Activated naive CD8-positive, alpha-beta T cell treated with anti-CD3 and anti-CD28 coated beads, Interleukin-2, amount 50 U/mL, for 24 hours (primary cell): ENCODE results near the gene RGMB.
A peak's percentile ranks its signal among the peaks of the same experiment; 100 is the strongest.
"Not testable (repeated sequence)": the region's sequence is repeated elsewhere in the genome, so short reads cannot be mapped to it uniquely, and the experiment has no call there.

Experiments
- ATAC-seq: fragments of 150-1000 bp; cut with Tn5 transposase; one replicate; pipeline ENCODE4 v1.10.0; 2021
- DNase-seq: peaks from one replicate; pipeline ENCODE4 v3.0.0; 2021
- H3K27ac Mint-ChIP-seq: one replicate; pipeline ENCODE4 v1.8.0; 2021; ENCODE audit warnings: mild to moderate bottlenecking, mixed read lengths
- H3K27me3 Mint-ChIP-seq: one replicate; pipeline ENCODE4 v1.8.0; 2021; ENCODE audit warnings: mixed read lengths
- H3K36me3 Mint-ChIP-seq: one replicate; pipeline ENCODE4 v1.8.0; 2021; ENCODE audit warnings: low read depth, mixed read lengths
- H3K4me1 Mint-ChIP-seq: one replicate; pipeline ENCODE4 v1.8.0; 2021; ENCODE audit warnings: mixed read lengths
- H3K4me3 Mint-ChIP-seq: one replicate; pipeline ENCODE4 v1.8.0; 2021; ENCODE audit warnings: mild to moderate bottlenecking, moderate library complexity, mixed read lengths
- H3K9me3 Mint-ChIP-seq: one replicate; pipeline ENCODE4 v1.8.0; 2021; ENCODE audit warnings: mixed read lengths

The RGMB gene

GRCh38 chr5:98752801-98753200 lies 20.7 kb upstream of the RGMB start:
- not testable (repeated sequence) for ATAC-seq, H3K36me3 Mint-ChIP-seq, DNase-seq, H3K4me1 Mint-ChIP-seq, H3K9me3 Mint-ChIP-seq, H3K27me3 Mint-ChIP-seq, H3K4me3 Mint-ChIP-seq, H3K27ac Mint-ChIP-seq

- no peak for ATAC-seq
- peaks cover 9% of the 10 kb centered on the region for H3K27me3 Mint-ChIP-seq
- no peak for DNase-seq
- H3K4me1 Mint-ChIP-seq, result no peaks in the 10 kb centered on the region
- H3K36me3 Mint-ChIP-seq, result no peaks in the 10 kb centered on the region
- H3K9me3 Mint-ChIP-seq, result peaks cover 6% of the 10 kb centered on the region
- H3K4me3 Mint-ChIP-seq, result no peak overlapping the region
- H3K27ac Mint-ChIP-seq, result no peak overlapping the region
Observed at GRCh38 chr5:98753507-98753906, 20.0 kb upstream of the RGMB start.

- no peak overlapping the region for H3K27ac Mint-ChIP-seq
- H3K27me3 Mint-ChIP-seq, result peaks cover 10% of the 10 kb centered on the region
- H3K9me3 Mint-ChIP-seq, result peaks cover 6% of the 10 kb centered on the region
- ATAC-seq (no peak), DNase-seq (no peak)
- H3K36me3 Mint-ChIP-seq, result no peaks in the 10 kb centered on the region
- no peaks in the 10 kb centered on the region for H3K4me1 Mint-ChIP-seq
- H3K4me3 Mint-ChIP-seq, result no peak overlapping the region
Observed at GRCh38 chr5:98755406-98755805, 18.1 kb upstream of the RGMB start.

DNA sequence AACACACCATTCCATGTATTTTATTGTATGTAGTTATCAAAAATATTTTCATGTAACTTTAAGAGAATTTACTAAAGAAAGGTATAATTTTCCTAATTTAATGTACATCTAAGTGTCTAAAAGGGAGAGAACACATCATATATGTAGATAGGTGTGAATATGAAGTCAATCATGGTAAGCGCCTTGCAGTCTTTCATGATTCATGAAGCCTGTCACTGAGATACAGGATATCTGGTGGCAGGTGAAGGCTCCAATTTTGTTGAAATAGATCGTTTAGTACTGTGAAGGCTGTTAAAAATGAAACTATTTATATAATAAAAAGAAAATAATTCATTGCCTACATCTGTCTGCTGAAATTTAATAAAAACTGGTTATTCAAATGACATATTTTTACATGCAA lies 15.5 kb upstream of the RGMB start:
- peaks cover 6% of the 10 kb centered on the region for H3K9me3 Mint-ChIP-seq
- no peaks in the 10 kb centered on the region for H3K4me1 Mint-ChIP-seq
- ATAC-seq, result no peak
- H3K36me3 Mint-ChIP-seq, result no peaks in the 10 kb centered on the region
- H3K4me3 Mint-ChIP-seq, result no peak overlapping the region
- H3K27me3 Mint-ChIP-seq, result peaks cover 18% of the 10 kb centered on the region
- no peak for DNase-seq
- no peak overlapping the region for H3K27ac Mint-ChIP-seq

GRCh38 chr5:98763001-98763630 lies 10.3 kb upstream of the RGMB start:
- DNase-seq (no peak), ATAC-seq (no peak)
- no peaks in the 10 kb centered on the region for H3K9me3 Mint-ChIP-seq
- peaks cover 40% of the 10 kb centered on the region for H3K27me3 Mint-ChIP-seq
- no peak overlapping the region for H3K27ac Mint-ChIP-seq
- no peak overlapping the region for H3K4me3 Mint-ChIP-seq
- no peaks in the 10 kb centered on the region for H3K36me3 Mint-ChIP-seq
- H3K4me1 Mint-ChIP-seq, result peaks cover under 1% of the 10 kb centered on the region

DNA sequence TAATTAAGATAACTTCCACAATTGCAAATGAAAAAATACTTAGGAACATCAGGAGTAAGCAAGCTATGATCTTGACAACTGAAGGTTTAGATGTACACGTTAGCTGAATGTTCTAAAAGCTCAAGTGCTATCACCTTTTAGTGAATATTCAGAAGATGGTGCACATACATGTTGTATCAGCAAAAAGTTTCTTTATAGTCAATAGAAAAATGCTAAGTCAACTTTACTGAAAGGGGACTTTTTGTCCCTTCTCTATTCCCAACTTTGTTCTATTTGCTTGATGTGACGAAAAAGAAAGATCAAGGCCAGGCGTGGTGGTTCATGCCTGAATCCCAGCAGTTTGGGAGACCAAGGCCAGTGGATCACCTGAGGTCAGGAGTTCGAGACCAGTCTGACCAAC lies 7.6 kb upstream of the RGMB start:
- no peak overlapping the region for H3K27ac Mint-ChIP-seq
- no peaks in the 10 kb centered on the region for H3K36me3 Mint-ChIP-seq
- no peak overlapping the region for H3K4me3 Mint-ChIP-seq
- ATAC-seq (no peak), DNase-seq (no peak)
- H3K9me3 Mint-ChIP-seq, result no peaks in the 10 kb centered on the region
- H3K4me1 Mint-ChIP-seq, result peaks cover 16% of the 10 kb centered on the region
- H3K27me3 Mint-ChIP-seq, result peaks cover 48% of the 10 kb centered on the region

GRCh38 chr5:98767581-98767980 lies 5.9 kb upstream of the RGMB start:
- H3K4me1 Mint-ChIP-seq, result peaks cover 32% of the 10 kb centered on the region
- DNase-seq (no peak), ATAC-seq (no peak)
- no peaks in the 10 kb centered on the region for H3K36me3 Mint-ChIP-seq
- no peak overlapping the region for H3K4me3 Mint-ChIP-seq
- peaks cover 51% of the 10 kb centered on the region for H3K27me3 Mint-ChIP-seq
- H3K9me3 Mint-ChIP-seq, result no peaks in the 10 kb centered on the region
- H3K27ac Mint-ChIP-seq, result no peak overlapping the region

DNA sequence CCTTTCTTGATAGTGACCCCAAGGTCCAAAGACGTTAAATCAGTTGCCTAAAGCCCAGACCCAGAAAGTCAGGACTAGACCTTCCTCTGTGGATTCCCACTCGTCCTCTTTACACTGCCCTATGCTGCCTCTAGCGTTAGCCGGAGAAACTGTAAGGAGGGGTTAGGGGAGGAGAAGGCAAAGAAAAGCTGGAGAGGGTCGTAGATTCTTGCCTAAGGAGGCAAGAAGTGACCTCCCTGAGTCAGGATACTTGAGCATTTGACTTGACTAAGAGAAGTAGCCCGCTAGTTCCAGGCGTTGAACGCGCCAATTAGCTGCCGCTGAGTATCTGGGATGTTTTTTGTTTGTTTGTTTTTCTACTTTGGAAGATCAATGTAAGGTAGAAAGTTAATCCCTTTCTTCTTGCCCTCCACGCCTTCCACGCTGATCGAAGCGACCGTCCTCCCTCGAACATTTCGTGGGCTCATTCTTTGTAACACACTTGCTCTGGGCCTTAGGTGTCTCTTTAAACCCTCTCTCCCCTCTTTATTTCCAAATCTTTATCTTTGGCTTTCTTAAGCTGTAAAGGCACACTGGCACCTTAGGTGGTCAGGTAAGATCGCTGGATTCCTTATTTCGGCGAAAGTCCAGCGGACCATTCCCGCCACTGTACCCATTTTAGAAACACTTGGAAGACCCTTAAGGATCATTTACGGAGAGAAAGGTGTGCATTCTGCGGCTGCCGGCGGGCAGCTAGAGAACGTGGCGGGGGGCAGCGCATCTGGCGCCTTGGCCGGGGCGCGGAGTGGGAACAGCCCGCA lies 5.1 kb upstream of the RGMB start:
- peaks cover 40% of the 10 kb centered on the region for H3K4me1 Mint-ChIP-seq
- H3K27me3 Mint-ChIP-seq, result peaks cover 56% of the 10 kb centered on the region
- no peak overlapping the region for H3K27ac Mint-ChIP-seq
- no peaks in the 10 kb centered on the region for H3K9me3 Mint-ChIP-seq
- peak overlapping the region; percentile 96 for H3K4me3 Mint-ChIP-seq
- DNase-seq (peak; percentile 49), ATAC-seq (no peak)
- no peaks in the 10 kb centered on the region for H3K36me3 Mint-ChIP-seq

GRCh38 chr5:98768960-98769209 lies 4.6 kb upstream of the RGMB start:
- H3K36me3 Mint-ChIP-seq, result no peaks in the 10 kb centered on the region
- peak overlapping the region; percentile 96 for H3K4me3 Mint-ChIP-seq
- DNase-seq (no peak), ATAC-seq (no peak)
- H3K9me3 Mint-ChIP-seq, result no peaks in the 10 kb centered on the region
- no peak overlapping the region for H3K27ac Mint-ChIP-seq
- peaks cover 55% of the 10 kb centered on the region for H3K27me3 Mint-ChIP-seq
- peaks cover 40% of the 10 kb centered on the region for H3K4me1 Mint-ChIP-seq

GRCh38 chr5:98769210-98769958 lies 4.1 kb upstream of the RGMB start:
- Mint-ChIP-seq H3K9me3 (no peaks in the 10 kb centered on the region), H3K27me3 (peaks cover 53% of the 10 kb centered on the region)

DNA sequence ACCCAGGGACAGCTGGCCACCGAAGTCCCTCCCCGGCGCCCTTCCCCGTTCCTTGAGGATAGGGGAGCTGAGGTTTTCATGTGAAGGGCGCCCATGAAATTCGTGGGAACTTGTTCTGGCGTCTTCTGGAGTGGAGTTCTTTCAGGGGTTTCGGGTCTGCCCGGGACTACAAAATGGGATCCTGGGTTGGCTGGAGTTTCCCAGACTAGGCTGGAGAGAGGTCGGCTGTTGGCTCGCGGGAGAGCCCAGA lies 3.6 kb upstream of the RGMB start:
- H3K4me3 Mint-ChIP-seq, result peak overlapping the region; percentile 96
- peaks cover 47% of the 10 kb centered on the region for H3K4me1 Mint-ChIP-seq
- DNase-seq (no peak), ATAC-seq (no peak)
- no peak overlapping the region for H3K27ac Mint-ChIP-seq
- no peaks in the 10 kb centered on the region for H3K36me3 Mint-ChIP-seq
- H3K27me3 Mint-ChIP-seq, result peaks cover 50% of the 10 kb centered on the region
- H3K9me3 Mint-ChIP-seq, result no peaks in the 10 kb centered on the region

More at GRCh38 chr5:98769210-98769958, 4.1 kb upstream of the RGMB start:
- no peak for ATAC-seq
- H3K4me3 Mint-ChIP-seq, result peak overlapping the region; percentile 96
- no peaks in the 10 kb centered on the region for H3K36me3 Mint-ChIP-seq
- H3K27ac Mint-ChIP-seq, result no peak overlapping the region
- DNase-seq, result peak; percentile 63
- peaks cover 42% of the 10 kb centered on the region for H3K4me1 Mint-ChIP-seq

DNA sequence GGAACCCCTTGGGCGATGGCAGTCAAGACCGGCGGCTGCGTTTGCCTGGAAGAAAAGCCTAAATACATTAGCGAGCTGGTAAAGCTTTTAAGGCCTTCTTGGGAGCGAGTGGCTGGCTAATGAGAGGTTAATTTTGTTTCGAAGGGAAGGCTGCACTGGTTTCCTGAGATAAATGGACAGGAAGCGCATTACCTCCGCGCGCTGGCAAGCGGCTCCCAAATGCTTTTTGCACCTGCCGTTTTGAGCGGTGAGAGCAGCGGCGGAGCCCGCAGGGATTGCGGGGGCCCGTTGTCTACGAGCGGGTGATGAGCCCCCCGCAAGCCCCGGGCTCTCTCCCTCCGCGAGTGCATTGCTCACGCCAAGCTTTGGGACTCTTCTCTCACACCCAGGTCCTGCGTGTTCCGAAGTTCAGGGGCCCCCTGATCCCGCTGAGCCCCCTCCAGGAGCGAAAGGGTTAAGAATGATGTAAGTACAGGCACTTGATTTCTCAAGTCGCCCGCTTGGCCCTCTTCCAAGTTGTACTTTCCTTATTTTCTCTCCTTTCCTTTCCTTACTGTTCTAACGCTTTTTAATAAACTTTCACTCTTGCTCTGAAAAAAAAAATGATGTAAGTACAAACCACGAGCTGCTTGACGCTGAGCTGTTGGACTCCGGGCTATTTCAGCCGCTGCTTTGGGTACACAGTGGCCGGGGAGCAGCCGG lies 3.1 kb upstream of the RGMB start:
- peaks cover 53% of the 10 kb centered on the region for H3K27me3 Mint-ChIP-seq
- DNase-seq, result peak; percentile 17

GRCh38 chr5:98770911-98771322 lies 2.5 kb upstream of the RGMB start:
- Mint-ChIP-seq H3K36me3 (no peaks in the 10 kb centered on the region), H3K4me1 (peaks cover 57% of the 10 kb centered on the region), H3K27me3 (peaks cover 51% of the 10 kb centered on the region), H3K9me3 (no peaks in the 10 kb centered on the region), H3K27ac (peak overlapping the region; percentile 70), H3K4me3 (peak overlapping the region; percentile 96)
- ATAC-seq, result no peak
- no peak for DNase-seq

More for the DNA sequence above, 3.1 kb upstream of the RGMB start:
- ATAC-seq, result no peak
- H3K36me3 Mint-ChIP-seq, result no peaks in the 10 kb centered on the region
- no peak overlapping the region for H3K27ac Mint-ChIP-seq
- peaks cover 51% of the 10 kb centered on the region for H3K4me1 Mint-ChIP-seq
- no peaks in the 10 kb centered on the region for H3K9me3 Mint-ChIP-seq
- H3K4me3 Mint-ChIP-seq, result peak overlapping the region; percentile 96

GRCh38 chr5:98771382-98772109 lies 1.9 kb upstream of the RGMB start:
- H3K27ac Mint-ChIP-seq, result peak overlapping the region; percentile 70
- H3K4me1 Mint-ChIP-seq, result peaks cover 61% of the 10 kb centered on the region
- H3K27me3 Mint-ChIP-seq, result peaks cover 47% of the 10 kb centered on the region
- no peaks in the 10 kb centered on the region for H3K9me3 Mint-ChIP-seq
- ATAC-seq (no peak), DNase-seq (peak; percentile 58)
- H3K36me3 Mint-ChIP-seq, result no peaks in the 10 kb centered on the region
- H3K4me3 Mint-ChIP-seq, result peak overlapping the region; percentile 96
